Mesodermal cell (in vitro differentiated cells): ENCODE results near the gene COIL.

ENCODE experiments used
- H3K27ac ChIP-seq: 2 replicates; pipeline ENCODE4 v1.7.0; 2013; ENCODE audit warnings: mild to moderate bottlenecking, low read depth, low read length, moderate library complexity; ENCODE audit not compliant: severe bottlenecking
- H3K36me3 ChIP-seq: 2 replicates; pipeline ENCODE4 v1.7.1; 2013; ENCODE audit warnings: mild to moderate bottlenecking, low read length, moderate library complexity; ENCODE audit not compliant: control insufficient read depth, insufficient read depth
- H3K4me1 ChIP-seq: one replicate; pipeline ENCODE4 v1.7.1; 2013; ENCODE audit warnings: mild to moderate bottlenecking, low read length; ENCODE audit not compliant: insufficient read depth, control insufficient read depth, poor library complexity, severe bottlenecking
- H3K4me3 ChIP-seq: 2 replicates; pipeline ENCODE4 v1.7.0; 2013; ENCODE audit warnings: low read length, control low read depth, mild to moderate bottlenecking; ENCODE audit not compliant: insufficient read depth, poor library complexity, severe bottlenecking; ENCODE audit errors: extremely low read depth
- H3K9me3 ChIP-seq: 2 replicates; pipeline ENCODE4 v1.7.1; 2013; ENCODE audit warnings: mild to moderate bottlenecking, low read length, moderate library complexity; ENCODE audit not compliant: control insufficient read depth
- WGBS, 2 experiments: methylation state at CpG; one replicate each; pipeline ENCODE4 v1.1.5; 2013; ENCODE audit warnings: missing lambda C conversion rate in 2 of 2; ENCODE audit not compliant: insufficient coverage in 2 of 2; 5-methylcytosine and 5-hydroxymethylcytosine counted together

The COIL gene

DNA sequence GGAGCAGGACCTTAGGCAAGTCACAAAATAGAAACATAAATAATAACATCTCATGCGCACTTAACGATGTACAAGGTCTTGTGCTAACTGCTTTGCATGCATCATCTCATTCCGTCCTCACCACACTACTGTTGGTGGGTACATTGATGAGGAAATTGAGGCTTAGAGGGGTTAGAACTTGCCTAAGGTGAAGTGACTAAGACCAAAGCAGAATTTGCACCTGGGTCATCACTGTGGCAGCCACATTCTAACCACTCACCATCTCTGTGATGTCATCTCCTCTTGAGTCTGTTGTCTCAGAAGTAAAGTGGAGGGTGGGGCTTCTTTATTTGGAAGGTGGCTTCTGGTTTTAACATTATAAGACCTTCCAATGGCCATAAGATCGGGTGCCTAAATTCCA, 26.6 kb downstream of the COIL start:
- peaks cover 62% of the 10 kb centered on the region for H3K36me3 ChIP-seq
- no peak overlapping the region for H3K4me3 ChIP-seq
- H3K9me3 ChIP-seq: peaks cover 25% of the 10 kb centered on the region
- no peak overlapping the region for H3K27ac ChIP-seq
- 100% methylated on average over 3 of the region's 4 CpGs; no CpG with 5 or more reads in 1 of the 2 experiments for WGBS, 2 experiments
- H3K4me1 ChIP-seq: peaks cover 9% of the 10 kb centered on the region

DNA sequence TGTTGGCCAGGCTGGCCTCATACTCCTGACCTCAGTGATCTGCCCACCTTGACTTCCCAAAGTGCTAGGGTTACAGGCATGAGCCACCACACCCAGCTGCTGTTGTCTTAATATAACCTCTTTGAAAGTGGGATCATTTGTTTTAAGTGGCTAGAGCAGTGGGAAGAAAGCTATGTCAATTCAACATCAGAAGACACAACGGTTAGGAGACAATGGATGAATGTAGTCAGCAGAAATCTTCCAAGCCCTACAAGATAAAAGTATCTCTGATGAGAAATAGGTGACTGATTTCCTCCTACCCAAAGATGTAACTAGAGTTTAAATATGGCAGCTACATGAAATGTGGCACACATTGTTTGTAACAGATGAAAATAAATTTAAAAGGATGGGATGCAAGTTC, 27.0 kb downstream of the COIL start:
- Histone ChIP-seq H3K9me3 (peaks cover 28% of the 10 kb centered on the region), H3K4me3 (no peak overlapping the region), H3K4me1 (peaks cover 8% of the 10 kb centered on the region), H3K27ac (no peak overlapping the region), H3K36me3 (peaks cover 58% of the 10 kb centered on the region)
- WGBS, 2 experiments: 100% methylated on average over 1 of the region's 1 CpG; no CpG with 5 or more reads in 1 of the 2 experiments

DNA sequence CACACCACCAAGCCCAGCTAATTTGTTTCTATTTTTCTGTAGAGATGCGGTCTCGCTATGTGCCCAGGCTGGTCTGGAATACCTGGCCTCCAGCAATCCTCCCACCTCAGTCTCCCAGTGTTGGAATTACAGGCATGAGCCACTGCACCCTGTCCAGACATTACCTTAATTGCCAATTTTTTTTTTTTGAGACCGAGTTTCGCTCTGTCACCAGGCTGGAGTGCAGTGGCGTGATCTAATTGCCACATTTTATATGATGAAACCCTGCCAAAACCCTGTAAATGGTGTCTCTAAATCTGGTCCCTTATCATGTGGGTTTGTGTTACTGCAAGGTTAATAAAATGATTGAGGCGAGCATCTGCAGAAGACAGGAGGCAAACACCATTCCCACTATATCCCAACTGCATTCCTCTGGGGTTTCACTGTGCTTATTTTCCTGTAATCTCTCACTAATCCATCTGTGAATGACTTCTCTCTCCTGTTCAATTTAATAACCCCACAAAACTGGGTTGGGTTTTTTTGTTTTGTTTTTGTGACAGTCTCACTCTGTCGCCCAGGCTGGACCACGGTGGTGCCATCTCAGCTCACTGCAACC, 27.6 kb downstream of the COIL start:
- H3K27ac ChIP-seq: no peak overlapping the region

DNA sequence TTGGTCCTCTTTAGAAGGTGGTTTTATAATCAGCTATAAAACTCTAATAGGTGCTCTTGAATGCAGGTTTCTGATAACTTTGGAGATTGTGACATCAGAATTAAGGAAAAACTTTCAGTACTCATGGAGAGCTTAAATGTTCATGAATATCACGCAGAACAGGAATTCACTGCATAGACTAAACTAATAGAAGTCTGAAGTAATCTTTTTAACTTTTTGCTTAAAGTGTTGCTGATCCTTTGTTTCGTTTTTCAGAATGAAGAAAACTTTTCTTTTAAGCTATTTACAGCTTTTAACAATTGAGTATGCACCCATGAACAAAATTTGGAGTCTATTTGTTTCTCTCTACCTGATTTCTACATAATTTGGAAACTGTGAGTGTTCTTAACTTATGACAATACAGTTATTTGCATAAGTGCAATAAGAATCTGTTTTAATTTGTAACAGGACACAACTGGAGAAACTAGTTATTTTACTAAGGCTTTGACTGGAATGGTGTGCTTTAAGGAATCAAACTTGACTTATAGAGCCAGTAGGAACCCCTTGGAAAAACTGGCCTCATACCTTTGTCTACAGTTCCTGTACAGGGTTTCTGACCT, 30.0 kb downstream of the COIL start:
- no peaks in the 10 kb centered on the region for H3K4me1 ChIP-seq
- WGBS, 2 experiments: no CpG with 5 or more reads among the region's 2 CpGs
- no peak overlapping the region for H3K27ac ChIP-seq
- H3K4me3 ChIP-seq: no peak overlapping the region
- H3K36me3 ChIP-seq: peaks cover 31% of the 10 kb centered on the region
- peaks cover 29% of the 10 kb centered on the region for H3K9me3 ChIP-seq

More for the DNA sequence above, 27.6 kb downstream of the COIL start:
- H3K9me3 ChIP-seq: peaks cover 29% of the 10 kb centered on the region
- peaks cover 8% of the 10 kb centered on the region for H3K4me1 ChIP-seq
- H3K4me3 ChIP-seq: no peak overlapping the region
- peaks cover 52% of the 10 kb centered on the region for H3K36me3 ChIP-seq
- WGBS, 2 experiments: 92 to 95% methylated on average over 2 to 6 of the region's 8 CpGs

DNA sequence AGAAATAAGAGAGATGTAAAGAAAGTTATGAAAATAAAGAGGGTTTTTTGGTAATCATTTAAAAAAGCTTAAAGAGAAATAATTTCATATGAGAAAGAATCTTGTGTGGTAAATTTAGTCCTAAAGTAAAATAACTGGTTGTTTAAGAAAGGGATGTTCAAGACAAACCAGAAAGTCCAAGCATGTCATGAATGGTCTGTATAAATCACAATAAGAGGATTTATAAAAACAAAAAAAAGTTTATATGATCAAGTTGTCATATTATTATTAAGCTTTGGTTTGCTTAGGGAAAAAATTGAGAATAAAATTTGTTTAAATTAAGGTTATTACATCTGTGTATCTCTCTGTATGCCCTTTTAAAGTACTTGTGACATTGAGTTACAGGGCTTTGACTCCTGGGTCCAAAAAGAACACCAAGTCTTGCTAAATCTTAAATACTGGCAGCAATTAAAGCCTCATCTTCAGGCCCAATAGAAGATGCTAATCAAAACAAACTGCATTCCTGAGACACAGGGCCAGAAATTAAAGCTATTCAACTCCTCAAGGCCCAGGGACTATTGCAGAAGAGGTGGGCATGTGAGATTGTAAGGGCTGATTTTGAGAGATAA, 31.4 kb downstream of the COIL start:
- peaks cover 29% of the 10 kb centered on the region for H3K9me3 ChIP-seq
- H3K36me3 ChIP-seq: peaks cover 17% of the 10 kb centered on the region
- no peak overlapping the region for H3K4me3 ChIP-seq
- no peaks in the 10 kb centered on the region for H3K4me1 ChIP-seq
- no peak overlapping the region for H3K27ac ChIP-seq

DNA sequence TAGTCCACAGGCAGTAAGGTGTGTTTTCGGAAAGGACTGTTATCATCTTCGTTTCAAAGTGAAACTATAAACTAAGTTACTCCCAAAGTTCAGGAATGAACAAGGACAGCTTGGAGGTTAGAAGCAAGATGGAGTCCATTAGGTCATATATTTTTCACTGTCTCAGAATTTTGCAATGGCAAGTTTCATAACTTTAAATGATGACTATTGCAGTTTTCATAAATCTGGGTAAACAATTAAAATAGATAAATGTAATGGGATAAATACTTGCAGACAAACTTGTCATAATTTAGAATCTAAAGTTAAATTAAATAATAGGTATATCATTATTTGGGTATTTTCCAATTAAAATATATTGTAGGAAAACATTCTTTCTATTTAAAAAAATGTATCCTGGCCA, 32.3 kb downstream of the COIL start:
- peaks cover 8% of the 10 kb centered on the region for H3K36me3 ChIP-seq
- H3K4me1 ChIP-seq: no peaks in the 10 kb centered on the region
- peaks cover 29% of the 10 kb centered on the region for H3K9me3 ChIP-seq
- no CpG with 5 or more reads among the region's 2 CpGs for WGBS, 2 experiments
- no peak overlapping the region for H3K27ac ChIP-seq
- no peak overlapping the region for H3K4me3 ChIP-seq

DNA sequence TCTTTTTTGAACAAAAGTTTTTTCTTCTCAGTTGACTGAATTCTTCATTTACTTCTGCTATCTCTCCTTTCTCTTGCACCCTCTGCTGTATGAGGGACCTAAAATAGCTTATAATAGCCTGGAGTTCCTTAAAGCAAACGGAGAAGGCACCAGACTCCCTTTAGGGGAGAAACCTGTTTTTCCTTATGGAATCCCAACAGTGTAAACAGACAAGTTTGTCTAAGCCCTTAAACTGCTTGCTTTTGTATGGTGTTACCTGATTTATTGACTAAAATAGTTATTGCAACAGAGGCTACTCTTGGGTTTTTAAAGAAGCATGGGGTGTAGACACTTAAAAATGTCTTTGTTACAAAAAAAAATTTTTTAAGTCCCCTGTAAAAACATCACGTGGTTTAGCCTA, 34.1 kb downstream of the COIL start:
- Histone ChIP-seq H3K4me1 (no peaks in the 10 kb centered on the region), H3K36me3 (no peaks in the 10 kb centered on the region), H3K27ac (no peak overlapping the region), H3K9me3 (peaks cover 24% of the 10 kb centered on the region), H3K4me3 (no peak overlapping the region)
- 72 to 79% methylated on average over 2 of the region's 2 CpGs for WGBS, 2 experiments

DNA sequence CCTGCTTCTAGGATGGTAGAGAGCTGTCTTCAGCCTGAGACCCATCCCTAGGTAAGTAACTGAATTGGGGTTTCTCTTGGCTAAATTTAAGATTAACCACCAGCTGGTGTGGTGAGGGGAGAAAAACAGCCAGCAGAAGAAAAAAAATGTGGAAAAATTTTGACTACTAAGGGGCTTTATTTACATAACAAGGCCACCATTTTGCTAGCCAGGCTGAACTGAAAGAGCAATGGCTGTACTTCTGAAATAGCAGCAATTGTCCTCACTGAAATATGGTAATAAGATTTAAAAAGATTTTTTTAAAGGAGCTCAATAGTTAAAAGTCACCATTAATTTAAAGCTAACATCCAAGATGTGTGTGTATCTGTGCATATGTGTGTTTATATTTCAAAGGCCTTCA, 34.6 kb downstream of the COIL start:
- Histone ChIP-seq H3K9me3 (peaks cover 22% of the 10 kb centered on the region), H3K4me1 (no peaks in the 10 kb centered on the region), H3K4me3 (no peak overlapping the region), H3K36me3 (no peaks in the 10 kb centered on the region), H3K27ac (no peak overlapping the region)

DNA sequence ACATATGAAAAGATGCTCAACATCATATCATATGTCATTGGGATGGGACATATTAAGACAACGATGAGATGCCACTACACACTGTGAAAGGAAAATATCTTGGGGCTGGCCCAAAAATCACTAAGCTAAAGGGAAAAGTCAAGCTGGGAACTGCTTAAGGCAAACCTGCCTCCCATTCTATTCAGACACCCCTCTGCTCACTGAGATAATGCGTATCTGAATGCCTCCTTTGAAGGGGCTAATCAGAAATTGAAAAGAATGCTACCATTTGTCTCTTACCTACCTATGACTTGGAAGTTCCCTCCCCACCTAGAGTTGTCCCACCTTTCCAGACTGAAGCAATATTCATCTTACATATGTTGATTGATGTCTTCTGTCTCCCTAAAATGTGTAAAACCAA, 35.8 kb downstream of the COIL start:
- WGBS, 2 experiments: 86% methylated on average over 2 of the region's 2 CpGs; no CpG with 5 or more reads in 1 of the 2 experiments
- no peak overlapping the region for H3K27ac ChIP-seq
- H3K4me3 ChIP-seq: no peak overlapping the region
- H3K36me3 ChIP-seq: no peaks in the 10 kb centered on the region
- peaks cover 10% of the 10 kb centered on the region for H3K9me3 ChIP-seq
- no peaks in the 10 kb centered on the region for H3K4me1 ChIP-seq

DNA sequence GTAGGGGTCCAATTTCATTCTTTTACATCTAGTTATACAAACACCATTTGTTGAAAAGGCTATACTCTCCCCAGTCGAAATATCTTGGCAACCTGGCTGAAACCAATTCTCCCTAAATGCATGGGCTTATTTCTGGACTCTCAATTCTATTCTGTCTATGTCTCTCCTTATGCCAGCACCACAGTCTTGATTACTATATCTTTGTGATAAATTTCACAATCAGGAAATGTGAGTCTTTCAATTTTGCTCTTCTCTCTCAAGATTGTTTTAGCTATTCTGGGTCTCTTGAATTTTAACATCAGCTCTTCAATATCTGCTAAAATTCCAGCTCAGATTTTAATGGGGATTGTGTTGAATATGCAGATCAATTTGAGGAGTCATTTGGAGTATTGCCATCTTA, 41.1 kb downstream of the COIL start:
- H3K36me3 ChIP-seq: no peaks in the 10 kb centered on the region
- 75% methylated on average over 1 of the region's 1 CpG; no CpG with 5 or more reads in 1 of the 2 experiments for WGBS, 2 experiments

DNA sequence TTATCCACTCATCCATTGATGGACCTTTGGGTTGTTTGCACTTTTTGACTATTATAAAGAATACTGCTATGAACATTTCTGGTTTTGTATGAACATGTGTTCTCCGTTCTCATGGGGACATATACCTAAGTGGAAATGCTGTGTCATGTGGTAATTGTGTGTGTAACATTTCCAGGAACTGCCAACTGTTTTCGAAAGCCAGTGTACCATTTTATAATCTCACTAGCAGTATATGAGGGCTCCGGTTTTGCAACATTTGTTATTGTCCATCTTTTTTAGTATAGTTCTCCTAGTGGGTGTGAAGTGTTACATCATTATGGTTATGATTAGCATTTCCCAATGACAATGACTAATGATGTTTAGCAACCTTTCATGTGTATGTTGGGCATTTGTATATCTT, 41.9 kb downstream of the COIL start:
- no CpG with 5 or more reads among the region's 3 CpGs for WGBS, 2 experiments
- Histone ChIP-seq H3K36me3 (no peaks in the 10 kb centered on the region), H3K9me3 (peaks cover 10% of the 10 kb centered on the region), H3K27ac (no peak overlapping the region), H3K4me3 (no peak overlapping the region), H3K4me1 (peaks cover 10% of the 10 kb centered on the region)

More for the DNA sequence above, 41.1 kb downstream of the COIL start:
- Histone ChIP-seq H3K27ac (no peak overlapping the region), H3K4me1 (peaks cover 10% of the 10 kb centered on the region), H3K9me3 (peaks cover 10% of the 10 kb centered on the region), H3K4me3 (no peak overlapping the region)
